GM21381 (cell line): ENCODE results near the gene DSPP.

Source experiments
- ATAC-seq: cut with Tn5 transposase; IDR thresholded peaks from one replicate; pipeline ENCODE4 v1.9.1; 2021; ENCODE audit warnings: mild to moderate bottlenecking, moderate library complexity; ENCODE audit not compliant: unreplicated experiment

Gene DSPP

GRCh38 chr4:87624698-87625097, 16.4 kb downstream of the DSPP start:
- ATAC-seq, result no peak

GRCh38 chr4:87631668-87632067, 23.3 kb downstream of the DSPP start:
- no peak for ATAC-seq

- no peak for ATAC-seq
Observed at GRCh38 chr4:87632469-87632868, 24.1 kb downstream of the DSPP start.

GRCh38 chr4:87633243-87633642, 24.9 kb downstream of the DSPP start:
- no peak for ATAC-seq

GRCh38 chr4:87644286-87644685, 36.0 kb downstream of the DSPP start:
- ATAC-seq, result no peak

GRCh38 chr4:87649980-87650379, 41.7 kb downstream of the DSPP start, which contains the start of gene DMP1:
DMP1 (plus strand) TSS chr4:87650280; CDS start chr4:87656493, 6,213 bp downstream.
- ATAC-seq, result no peak

- no peak for ATAC-seq
Observed at GRCh38 chr4:87650938-87651337, 42.6 kb downstream of the DSPP start.

GRCh38 chr4:87651941-87652340, 43.6 kb downstream of the DSPP start:
- ATAC-seq, result no peak

GRCh38 chr4:87654487-87655044, 46.2 kb downstream of the DSPP start:
- ATAC-seq, result no peak

GRCh38 chr4:87657525-87657924, 49.2 kb downstream of the DSPP start:
- ATAC-seq, result no peak

- ATAC-seq, result no peak
Observed at GRCh38 chr4:87659247-87659931, 51.1 kb downstream of the DSPP start.

- ATAC-seq, result no peak
Observed at GRCh38 chr4:87662871-87663270, 54.5 kb downstream of the DSPP start.
